ENCODE data around the gene CRYBB2.
"Not testable (repeated sequence)": the region's sequence is repeated elsewhere in the genome, so short reads cannot be mapped to it uniquely, and the experiment has no call there.

CRYBB2 gene

GRCh38 chr22:25213221-25213620 is 6.2 kb upstream of the CRYBB2 start:
- no peak overlapping the region for H3K27ac ChIP-seq (ENCODE audit: low read length)
- no peak overlapping the region for H3K9ac ChIP-seq (ENCODE audit: low read depth, low read length)
- H3K4me1 ChIP-seq (ENCODE audit: insufficient read depth, low read length): no peaks in the 10 kb centered on the region
- H3K4me3 ChIP-seq (ENCODE audit: low read length): no peak overlapping the region
- H3K9me3 ChIP-seq (ENCODE audit: insufficient read depth, low read depth, low read length): peaks cover 10% of the 10 kb centered on the region; the same call in 1 of the 2 replicates
- H3K27me3 ChIP-seq (ENCODE audit: insufficient read depth, low read length): no peaks in the 10 kb centered on the region
- no peaks in the 10 kb centered on the region for H3K36me3 ChIP-seq (ENCODE audit: insufficient read depth, low read depth, low read length)

- Histone ChIP-seq H3K27me3 (ENCODE audit: insufficient read depth, low read length) (peaks cover 4% of the 10 kb centered on the region; the same call in 1 of the 2 replicates), H3K36me3 (ENCODE audit: insufficient read depth, low read depth, low read length) (no peaks in the 10 kb centered on the region)
These were observed 3.2 kb upstream of the CRYBB2 start for GRCh38 chr22:25216230-25216629.

DNA sequence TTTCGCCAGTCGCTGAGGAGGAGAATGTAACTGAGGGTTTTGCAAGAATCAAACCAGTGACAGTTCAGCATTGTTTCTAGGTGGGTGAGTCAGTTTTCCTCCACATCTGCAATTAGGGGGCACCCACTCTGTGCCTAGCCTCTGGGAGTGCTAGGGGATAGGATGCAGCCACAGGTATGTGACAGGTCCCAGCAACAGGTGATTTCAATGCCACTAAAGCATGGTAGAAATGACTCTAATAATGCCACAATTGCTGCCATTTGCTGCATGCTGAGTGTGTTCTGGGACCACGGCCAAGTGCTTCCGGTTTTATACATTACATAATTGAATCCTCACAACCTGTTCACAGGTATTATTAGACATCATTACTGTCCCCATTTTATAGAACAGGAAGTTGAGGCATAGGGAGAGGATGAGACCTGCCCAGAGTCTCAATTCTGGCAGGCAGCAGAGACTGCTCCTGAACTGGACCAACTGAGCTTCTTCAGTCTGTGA is 556 bp downstream of the CRYBB2 start:
- Histone ChIP-seq H3K27ac (ENCODE audit: low read length) (no peak overlapping the region), H3K9me3 (ENCODE audit: insufficient read depth, low read depth, low read length) (no peaks in the 10 kb centered on the region)

More at GRCh38 chr22:25216230-25216629, 3.2 kb upstream of the CRYBB2 start:
- H3K4me1 ChIP-seq (ENCODE audit: insufficient read depth, low read length): no peaks in the 10 kb centered on the region
- no peak overlapping the region for H3K27ac ChIP-seq (ENCODE audit: low read length)
- peaks cover 10% of the 10 kb centered on the region; the same call in 1 of the 2 replicates for H3K9me3 ChIP-seq (ENCODE audit: insufficient read depth, low read depth, low read length)
- H3K4me3 ChIP-seq (ENCODE audit: low read length): no peak overlapping the region
- H3K9ac ChIP-seq (ENCODE audit: low read depth, low read length): no peak overlapping the region

DNA sequence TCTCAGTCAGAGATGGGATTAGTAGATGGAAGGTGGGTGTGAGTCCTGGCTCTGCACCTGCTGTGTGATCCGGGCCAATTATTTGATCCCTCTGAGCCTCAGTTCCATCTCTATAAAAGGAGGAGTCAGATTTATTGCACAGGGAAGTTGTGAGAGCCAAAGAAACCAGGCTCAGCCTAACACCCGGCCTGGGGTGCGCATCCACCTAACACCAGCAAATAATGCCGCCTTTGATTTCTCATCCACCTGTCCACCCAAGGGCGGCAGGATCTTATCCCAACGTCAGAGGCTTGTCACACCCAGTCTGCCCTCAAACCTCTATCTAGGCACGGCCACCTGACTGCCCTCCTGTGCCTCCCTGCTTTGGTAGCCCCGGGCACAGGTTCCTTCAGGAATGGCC is 2.4 kb downstream of the CRYBB2 start:
- no peaks in the 10 kb centered on the region for H3K4me1 ChIP-seq (ENCODE audit: insufficient read depth, low read length)
- no peak overlapping the region for H3K9ac ChIP-seq (ENCODE audit: low read depth, low read length)
- no peak overlapping the region for H3K27ac ChIP-seq (ENCODE audit: low read length)
- H3K9me3 ChIP-seq (ENCODE audit: insufficient read depth, low read depth, low read length): no peaks in the 10 kb centered on the region
- H3K36me3 ChIP-seq (ENCODE audit: insufficient read depth, low read depth, low read length): no peaks in the 10 kb centered on the region
- no peak overlapping the region for H3K4me3 ChIP-seq (ENCODE audit: low read length)
- peaks cover 8% of the 10 kb centered on the region; the same call in 1 of the 2 replicates for H3K27me3 ChIP-seq (ENCODE audit: insufficient read depth, low read length)

More for the DNA sequence above, 556 bp downstream of the CRYBB2 start:
- Histone ChIP-seq H3K36me3 (ENCODE audit: insufficient read depth, low read depth, low read length) (no peaks in the 10 kb centered on the region), H3K4me3 (ENCODE audit: low read length) (no peak overlapping the region), H3K9ac (ENCODE audit: low read depth, low read length) (no peak overlapping the region), H3K27me3 (ENCODE audit: insufficient read depth, low read length) (peaks cover 7% of the 10 kb centered on the region; the same call in 1 of the 2 replicates), H3K4me1 (ENCODE audit: insufficient read depth, low read length) (no peaks in the 10 kb centered on the region)

DNA sequence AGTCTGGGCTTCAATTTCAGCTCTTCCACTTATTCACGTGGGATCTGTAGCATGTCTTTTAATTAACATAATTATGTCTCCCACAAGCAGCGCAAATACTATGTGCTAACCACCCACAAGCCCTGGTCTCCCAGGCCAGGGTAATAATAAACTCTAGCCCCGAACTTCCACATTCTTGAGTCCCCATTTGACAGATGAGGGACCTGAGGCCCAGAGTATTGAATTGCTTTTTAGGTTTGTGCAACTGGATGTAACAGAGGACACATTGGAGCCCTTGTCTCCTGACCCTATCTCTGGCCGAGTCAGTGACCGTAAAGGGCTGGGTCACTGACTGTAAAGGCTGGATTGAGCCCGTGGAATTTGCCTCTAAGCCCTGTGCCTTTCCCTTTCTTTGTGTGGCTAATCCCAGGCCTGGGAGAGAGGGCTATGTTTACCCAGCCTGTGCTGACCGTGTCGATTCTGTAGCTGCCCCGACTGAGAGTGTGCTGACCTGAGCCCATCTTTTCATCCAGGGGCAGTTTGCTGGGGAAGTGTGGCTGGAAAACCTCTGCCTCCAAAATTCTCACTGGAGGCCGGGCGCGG is 3.9 kb downstream of the CRYBB2 start:
- H3K4me3 ChIP-seq (ENCODE audit: low read length): no peak overlapping the region
- H3K4me1 ChIP-seq (ENCODE audit: insufficient read depth, low read length): no peaks in the 10 kb centered on the region
- H3K27me3 ChIP-seq (ENCODE audit: insufficient read depth, low read length): peaks cover 8% of the 10 kb centered on the region; the same call in 1 of the 2 replicates
- no peak overlapping the region for H3K9ac ChIP-seq (ENCODE audit: low read depth, low read length)
- H3K9me3 ChIP-seq (ENCODE audit: insufficient read depth, low read depth, low read length): no peaks in the 10 kb centered on the region
- no peaks in the 10 kb centered on the region for H3K36me3 ChIP-seq (ENCODE audit: insufficient read depth, low read depth, low read length)
- no peak overlapping the region for H3K27ac ChIP-seq (ENCODE audit: low read length)

DNA sequence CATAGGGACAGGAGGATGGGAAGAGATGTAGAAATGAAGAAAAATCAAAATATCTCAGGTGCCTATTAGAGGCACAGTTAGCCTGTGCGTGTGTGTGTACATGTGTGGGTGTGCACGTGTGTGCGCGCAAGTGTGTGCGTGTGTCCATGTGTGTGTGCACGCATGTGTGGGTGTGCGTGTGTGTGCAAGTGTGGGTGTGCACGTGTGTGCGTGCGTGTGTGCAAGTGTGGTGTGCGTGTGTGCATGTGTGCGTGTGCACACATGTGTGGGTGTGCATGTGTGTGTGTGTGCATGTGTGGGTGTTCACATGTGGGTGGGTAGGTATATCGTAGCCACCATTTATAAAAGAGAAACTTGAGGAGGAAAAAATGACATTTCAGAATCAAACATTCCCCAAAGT is 9.4 kb downstream of the CRYBB2 start:
- no peaks in the 10 kb centered on the region for H3K9me3 ChIP-seq (ENCODE audit: insufficient read depth, low read depth, low read length)
- no peaks in the 10 kb centered on the region for H3K36me3 ChIP-seq (ENCODE audit: insufficient read depth, low read depth, low read length)
- no peak overlapping the region for H3K4me3 ChIP-seq (ENCODE audit: low read length)
- no peak overlapping the region for H3K27ac ChIP-seq (ENCODE audit: low read length)
- peaks cover 4% of the 10 kb centered on the region; the same call in 1 of the 2 replicates for H3K27me3 ChIP-seq (ENCODE audit: insufficient read depth, low read length)
- no peak overlapping the region for H3K9ac ChIP-seq (ENCODE audit: low read depth, low read length)
- H3K4me1 ChIP-seq (ENCODE audit: insufficient read depth, low read length): no peaks in the 10 kb centered on the region

- not testable (repeated sequence) for H3K9me3 ChIP-seq (ENCODE audit: insufficient read depth, low read depth, low read length); H3K36me3 ChIP-seq (ENCODE audit: insufficient read depth, low read depth, low read length)
These were observed 11.3 kb downstream of the CRYBB2 start for GRCh38 chr22:25230760-25231159.

DNA sequence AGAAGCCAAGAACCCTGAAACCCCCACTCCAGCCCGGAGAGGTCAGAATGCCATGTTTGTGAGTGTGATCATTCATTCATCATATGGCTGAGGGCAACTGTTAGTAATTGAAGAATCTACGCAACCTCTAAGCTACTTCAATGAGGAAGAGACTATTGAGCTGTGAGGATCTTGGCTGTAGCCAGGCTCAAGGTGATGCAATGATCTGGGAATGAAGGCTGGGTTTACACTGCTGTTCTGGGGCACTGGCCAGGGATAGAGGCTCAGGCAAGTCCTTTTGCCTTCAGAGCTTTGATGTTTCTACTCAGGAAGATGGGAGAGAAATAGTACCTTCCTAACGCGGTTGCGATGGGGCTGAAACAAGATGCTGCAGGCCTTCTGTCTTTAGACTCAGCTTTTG is 12.9 kb downstream of the CRYBB2 start:
- Histone ChIP-seq H3K4me1 (ENCODE audit: insufficient read depth, low read length) (no peaks in the 10 kb centered on the region), H3K36me3 (ENCODE audit: insufficient read depth, low read depth, low read length) (no peaks in the 10 kb centered on the region), H3K9ac (ENCODE audit: low read depth, low read length) (no peak overlapping the region), H3K27ac (ENCODE audit: low read length) (no peak overlapping the region), H3K9me3 (ENCODE audit: insufficient read depth, low read depth, low read length) (no peaks in the 10 kb centered on the region), H3K27me3 (ENCODE audit: insufficient read depth, low read length) (no peaks in the 10 kb centered on the region), H3K4me3 (ENCODE audit: low read length) (no peak overlapping the region)

More at GRCh38 chr22:25230760-25231159, 11.3 kb downstream of the CRYBB2 start:
- not testable (repeated sequence) for H3K27ac ChIP-seq (ENCODE audit: low read length); H3K4me1 ChIP-seq (ENCODE audit: insufficient read depth, low read length); H3K4me3 ChIP-seq (ENCODE audit: low read length); H3K27me3 ChIP-seq (ENCODE audit: insufficient read depth, low read length); H3K9ac ChIP-seq (ENCODE audit: low read depth, low read length)

DNA sequence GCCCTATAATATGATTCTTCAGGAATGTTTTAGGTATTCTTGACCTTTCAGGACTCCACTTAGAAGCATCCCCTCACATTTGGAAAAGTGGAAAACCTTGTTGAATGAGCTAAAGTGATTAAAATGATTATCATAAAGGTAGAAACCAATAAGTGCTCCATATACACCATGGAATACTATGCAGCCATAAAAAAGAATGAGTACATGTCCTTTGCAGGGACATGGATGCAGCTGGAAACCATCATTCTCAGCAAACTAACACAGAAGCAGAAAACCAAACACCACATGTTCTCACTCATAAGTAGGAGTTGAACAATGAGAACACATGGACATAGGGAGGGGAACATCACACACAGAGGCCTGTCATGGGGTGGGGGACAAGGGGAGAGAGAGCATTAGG is 14.3 kb downstream of the CRYBB2 start:
- not testable (repeated sequence) for H3K27me3 ChIP-seq (ENCODE audit: insufficient read depth, low read length); H3K36me3 ChIP-seq (ENCODE audit: insufficient read depth, low read depth, low read length); H3K9ac ChIP-seq (ENCODE audit: low read depth, low read length); H3K9me3 ChIP-seq (ENCODE audit: insufficient read depth, low read depth, low read length); H3K4me1 ChIP-seq (ENCODE audit: insufficient read depth, low read length); H3K4me3 ChIP-seq (ENCODE audit: low read length); H3K27ac ChIP-seq (ENCODE audit: low read length)

GRCh38 chr22:25235547-25236290 is 16.3 kb downstream of the CRYBB2 start:
- Histone ChIP-seq H3K9ac (ENCODE audit: low read depth, low read length) (no peak overlapping the region), H3K4me1 (ENCODE audit: insufficient read depth, low read length) (no peaks in the 10 kb centered on the region), H3K4me3 (ENCODE audit: low read length) (no peak overlapping the region), H3K36me3 (ENCODE audit: insufficient read depth, low read depth, low read length) (no peaks in the 10 kb centered on the region), H3K27ac (ENCODE audit: low read length) (no peak overlapping the region), H3K27me3 (ENCODE audit: insufficient read depth, low read length) (no peaks in the 10 kb centered on the region), H3K9me3 (ENCODE audit: insufficient read depth, low read depth, low read length) (no peaks in the 10 kb centered on the region)

GRCh38 chr22:25236417-25236816 is 17.0 kb downstream of the CRYBB2 start:
- H3K27ac ChIP-seq (ENCODE audit: low read length): no peak overlapping the region

GRCh38 chr22:25237503-25237902 is 18.1 kb downstream of the CRYBB2 start:
- no peak overlapping the region for H3K27ac ChIP-seq (ENCODE audit: low read length)
- H3K4me3 ChIP-seq (ENCODE audit: low read length): no peak overlapping the region
- H3K4me1 ChIP-seq (ENCODE audit: insufficient read depth, low read length): no peaks in the 10 kb centered on the region
- no peaks in the 10 kb centered on the region for H3K9me3 ChIP-seq (ENCODE audit: insufficient read depth, low read depth, low read length)
- no peaks in the 10 kb centered on the region for H3K27me3 ChIP-seq (ENCODE audit: insufficient read depth, low read length)
- no peaks in the 10 kb centered on the region for H3K36me3 ChIP-seq (ENCODE audit: insufficient read depth, low read depth, low read length)
- H3K9ac ChIP-seq (ENCODE audit: low read depth, low read length): no peak overlapping the region

More at GRCh38 chr22:25236417-25236816, 17.0 kb downstream of the CRYBB2 start:
- no peaks in the 10 kb centered on the region for H3K9me3 ChIP-seq (ENCODE audit: insufficient read depth, low read depth, low read length)
- no peaks in the 10 kb centered on the region for H3K27me3 ChIP-seq (ENCODE audit: insufficient read depth, low read length)
- H3K36me3 ChIP-seq (ENCODE audit: insufficient read depth, low read depth, low read length): no peaks in the 10 kb centered on the region
- no peak overlapping the region for H3K4me3 ChIP-seq (ENCODE audit: low read length)
- no peak overlapping the region for H3K9ac ChIP-seq (ENCODE audit: low read depth, low read length)
- H3K4me1 ChIP-seq (ENCODE audit: insufficient read depth, low read length): no peaks in the 10 kb centered on the region

Measured in iPS-20b (cell line).